Kidney (tissue), 14 donors: ENCODE results near the gene DIPK1C. TPM values are rescaled to one million over a fixed set of nuclear protein-coding genes. Genes with fewer than 3 reads are reported as not detected.
A peak's percentile ranks its signal among the peaks of the same experiment; 100 is the strongest.

Source experiments
- DNase-seq, 5 donors: peaks; one replicate each; pipeline ENCODE4 v3.0.0-alpha.2; 2013 to 2020
- FAIRE-seq: peaks from 2 replicates; lab custom pipeline; 2012; peaks lifted over from hg19 to GRCh38; lab: Jason Lieb, UNC
- H3K27ac ChIP-seq, 2 donors: one replicate each; pipeline ENCODE4 v1.7.0; 2013; ENCODE audit warnings: low read depth in 2 of 2, low read length in 2 of 2, inconsistent platforms in 1 of 2
- H3K27me3 ChIP-seq: one replicate; pipeline ENCODE4 v1.7.1; 2013; ENCODE audit warnings: low read length, inconsistent platforms; ENCODE audit not compliant: control insufficient read depth, insufficient read depth
- H3K36me3 ChIP-seq, 3 donors: one replicate each; pipeline versions ENCODE4 v1.7.0 to v1.7.1; 2013; ENCODE audit warnings: low read length in 3 of 3, control low read depth in 1 of 3, inconsistent platforms in 1 of 3; ENCODE audit not compliant: insufficient read depth in 3 of 3, control insufficient read depth in 2 of 3
- H3K4me1 ChIP-seq, 3 donors: one replicate each; pipeline versions ENCODE4 v1.7.0 to v1.7.1; 2013; ENCODE audit warnings: low read length in 3 of 3, inconsistent platforms in 1 of 3, low read depth in 1 of 3; ENCODE audit not compliant: control insufficient read depth in 2 of 3, insufficient read depth in 2 of 3
- H3K4me3 ChIP-seq, 3 donors: one replicate each; pipeline versions ENCODE4 v1.7.0 to v1.8.1; 2013; ENCODE audit warnings: low read length in 3 of 3, control low read depth in 1 of 3, inconsistent platforms in 1 of 3
- H3K9ac ChIP-seq, 3 donors: one replicate each; pipeline versions ENCODE4 v1.7.0 to v1.7.1; 2013; ENCODE audit warnings: low read length in 3 of 3, control low read depth in 1 of 3, inconsistent platforms in 1 of 3
- H3K9me3 ChIP-seq, 3 donors: one replicate each; pipeline versions ENCODE4 v1.7.0 to v1.7.1; 2013; ENCODE audit warnings: low read length in 3 of 3, control low read depth in 1 of 3, inconsistent platforms in 1 of 3; ENCODE audit not compliant: control insufficient read depth in 2 of 3, insufficient read depth in 1 of 3
- CTCF ChIP-seq: IDR thresholded peaks from 3 replicates; pipeline ENCODE4 v1.5.1; 2012; ENCODE audit warnings: mild to moderate bottlenecking, moderate library complexity, borderline replicate concordance; ENCODE audit not compliant: insufficient read depth; ENCODE audit errors: extremely low read depth
- intact Hi-C: fragments of 100-400 bp; cut with DNase I; formaldehyde crosslinking; loops from one replicate; pipeline ENCODE4 v1.11.1; 2022
- polyA plus RNA-seq: library from polyadenylated mRNA; stranded (reverse); fragments of 350-450 nt; fragmentation: Illumina TruSeq; extraction: RNeasy Lipid Tissue Mini Kit (QIAGEN cat#74804); gene quantifications from one replicate; pipeline ENCODE4 v1.2.3, GENCODE V29; 2014; ENCODE audit warnings: low read depth, low replicate concordance; ENCODE audit not compliant: insufficient read depth
- total RNA-seq: library from RNA; stranded (reverse); fragmentation: NEBNext Ultra II Directional; extraction: Animal tissue kit (Norgen Biotek cat#: 25700); gene quantifications from one replicate; pipeline ENCODE4 v1.2.1, GENCODE V29; 2021
- donor health status: control.
- donor health status: control.
- donor health status: control.
- donor health status: control.
- donor health status: control.
- donor health status: DM: yes; HTN: yes; CAD: no.
- donor health status: Normal renal cell carcinoma (clear cell type).

Gene DIPK1C
- total and polyA plus RNA-seq, 2 donors from 2014 or later, result 0.09 TPM; not detected in 1

- Histone ChIP-seq H3K4me1 (no peaks in the 10 kb centered on the region), H3K36me3 (no peaks in the 10 kb centered on the region), H3K9me3 (no peaks in the 10 kb centered on the region), H3K9ac (no peak overlapping the region), H3K4me3 (no peak overlapping the region), H3K27ac (no peak overlapping the region), H3K27me3 (no peaks in the 10 kb centered on the region)
- intact Hi-C loops, result no loop called here
- FAIRE-seq, result no peak
- no peak for TF ChIP-seq CTCF
- DNase-seq, result no peak
These were observed 43.3 kb downstream of the DIPK1C start for GRCh38 chr18:74413836-74414235.

GRCh38 chr18:74412116-74412880 is 44.8 kb downstream of the DIPK1C start:
- FAIRE-seq, result no peak
- Histone ChIP-seq H3K27ac (no peak overlapping the region), H3K4me1 (no peaks in the 10 kb centered on the region), H3K4me3 (no peak overlapping the region), H3K9me3 (no peaks in the 10 kb centered on the region), H3K9ac (no peak overlapping the region), H3K27me3 (no peaks in the 10 kb centered on the region), H3K36me3 (no peaks in the 10 kb centered on the region)
- TF ChIP-seq CTCF, result no peak
- peak in 4 of 5 donors; percentile 84 to 91 (median 88) for DNase-seq
- intact Hi-C loops, result no loop called here

GRCh38 chr18:74411475-74411874 is 45.6 kb downstream of the DIPK1C start:
- Histone ChIP-seq H3K4me1 (no peaks in the 10 kb centered on the region), H3K36me3 (no peaks in the 10 kb centered on the region), H3K27me3 (no peaks in the 10 kb centered on the region), H3K27ac (no peak overlapping the region), H3K9ac (no peak overlapping the region), H3K4me3 (no peak overlapping the region), H3K9me3 (no peaks in the 10 kb centered on the region)
- FAIRE-seq, result no peak
- TF ChIP-seq CTCF, result no peak
- DNase-seq, result no peak
- intact Hi-C loops, result no loop called here
